HUES64 (cell line): ENCODE results near the gene F7.
"Not testable (repeated sequence)": the region's sequence is repeated elsewhere in the genome, so short reads cannot be mapped to it uniquely, and the experiment has no call there.

Source experiments
- H3K27ac ChIP-seq: 2 replicates; pipeline ENCODE4 v1.7.0; 2013; ENCODE audit warnings: low read depth, low read length, inconsistent platforms
- H3K27me3 ChIP-seq: 2 replicates; pipeline ENCODE4 v1.6.1; 2013; ENCODE audit warnings: mild to moderate bottlenecking, low read length; ENCODE audit not compliant: insufficient read depth
- H3K36me3 ChIP-seq: 2 replicates; pipeline ENCODE4 v1.6.1; 2013; ENCODE audit warnings: mild to moderate bottlenecking, low read length; ENCODE audit not compliant: insufficient read depth
- H3K4me1 ChIP-seq: 2 replicates; pipeline ENCODE4 v1.6.1; 2013; ENCODE audit warnings: mild to moderate bottlenecking, low read length, moderate library complexity; ENCODE audit not compliant: insufficient read depth
- H3K4me3 ChIP-seq: 2 replicates; pipeline ENCODE4 v1.5.1; 2013; ENCODE audit warnings: mild to moderate bottlenecking, low read length, moderate library complexity
- H3K9ac ChIP-seq: 2 replicates; pipeline ENCODE4 v1.6.1; 2013; ENCODE audit warnings: mild to moderate bottlenecking, low read depth, low read length
- H3K9me3 ChIP-seq: 2 replicates; pipeline ENCODE4 v1.6.1; 2013; ENCODE audit warnings: low read depth, low read length; ENCODE audit not compliant: insufficient read depth
- WGBS: fragments of 150-250, 120-280 bp; methylation state at CpG from one replicate; pipeline ENCODE4 v1.1.7; 2013; ENCODE audit warnings: missing lambda C conversion rate; 5-methylcytosine and 5-hydroxymethylcytosine counted together

Gene F7

DNA sequence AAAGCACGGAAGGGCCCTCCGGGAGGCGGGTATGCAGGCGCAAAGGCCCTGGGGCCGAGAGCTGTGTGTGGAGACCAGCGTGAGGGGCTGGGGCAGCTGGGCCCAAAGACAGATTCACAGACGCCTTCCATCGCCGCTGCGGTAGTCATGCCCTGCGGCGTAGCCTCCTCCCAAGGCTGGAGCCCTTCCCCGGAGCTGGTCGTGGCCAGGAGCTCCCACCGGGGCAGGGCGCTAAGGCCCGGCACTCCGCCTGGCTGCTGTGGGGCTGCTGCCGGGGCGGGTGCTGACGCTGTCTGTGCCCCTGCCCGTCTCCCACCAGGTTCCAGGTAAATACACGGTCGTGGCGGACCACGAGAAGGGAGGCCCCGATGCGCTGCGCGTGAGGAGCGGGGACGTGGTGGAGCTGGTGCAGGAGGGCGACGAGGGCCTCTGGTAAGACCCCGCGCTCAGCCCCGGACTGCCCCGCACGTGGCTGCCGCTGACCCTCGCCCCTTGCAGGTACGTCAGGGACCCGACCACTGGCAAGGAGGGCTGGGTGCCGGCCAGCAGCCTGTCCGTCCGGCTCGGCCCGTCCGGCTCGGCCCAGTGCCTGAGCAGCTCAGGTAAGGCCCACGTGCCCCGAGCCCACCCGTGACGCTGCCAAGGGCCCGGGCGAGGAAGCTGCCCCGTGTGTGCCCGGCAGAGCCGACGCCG, 9.4 kb upstream of the F7 start:
- Histone ChIP-seq H3K4me1 (no peaks in the 10 kb centered on the region), H3K36me3 (no peaks in the 10 kb centered on the region), H3K27me3 (no peaks in the 10 kb centered on the region), H3K9ac (no peak overlapping the region), H3K4me3 (no peak overlapping the region), H3K27ac (no peak overlapping the region), H3K9me3 (no peaks in the 10 kb centered on the region)
- 95% methylated on average over 61 of the region's 61 CpGs for WGBS

GRCh38 chr13:113096745-113097305, 8.8 kb upstream of the F7 start:
- 96% methylated on average over 52 of the region's 52 CpGs for WGBS

DNA sequence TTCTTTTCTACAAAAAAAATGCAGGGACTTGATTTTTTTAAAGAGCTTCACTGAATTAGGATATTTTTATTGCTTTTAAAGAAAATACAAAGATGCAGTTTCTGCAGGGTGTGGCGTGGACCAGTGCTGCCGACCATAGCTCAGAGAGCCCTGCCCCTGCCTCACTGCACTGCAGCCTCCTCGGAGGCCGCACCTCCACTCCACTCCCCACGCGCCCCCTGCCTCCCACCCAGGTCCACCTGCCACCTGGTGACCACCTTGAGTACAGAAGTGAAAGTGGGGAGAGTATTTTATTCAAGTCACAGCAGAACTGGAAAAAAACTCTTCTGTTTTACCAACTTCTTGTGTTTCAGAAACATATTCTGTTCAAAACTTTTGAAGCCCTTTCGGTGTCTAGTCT, 7.9 kb upstream of the F7 start:
- no peaks in the 10 kb centered on the region for H3K4me1 ChIP-seq
- no peaks in the 10 kb centered on the region for H3K9me3 ChIP-seq
- H3K9ac ChIP-seq = no peak overlapping the region
- H3K27me3 ChIP-seq = no peaks in the 10 kb centered on the region
- H3K36me3 ChIP-seq = no peaks in the 10 kb centered on the region
- H3K4me3 ChIP-seq = no peak overlapping the region
- whole genome bisulfite sequencing = 99% methylated on average over 7 of the region's 7 CpGs
- H3K27ac ChIP-seq = no peak overlapping the region

More at GRCh38 chr13:113096745-113097305, 8.8 kb upstream of the F7 start:
- Histone ChIP-seq H3K27me3 (no peaks in the 10 kb centered on the region), H3K36me3 (no peaks in the 10 kb centered on the region), H3K9ac (no peak overlapping the region), H3K9me3 (no peaks in the 10 kb centered on the region), H3K4me1 (no peaks in the 10 kb centered on the region), H3K27ac (no peak overlapping the region), H3K4me3 (no peak overlapping the region)

DNA sequence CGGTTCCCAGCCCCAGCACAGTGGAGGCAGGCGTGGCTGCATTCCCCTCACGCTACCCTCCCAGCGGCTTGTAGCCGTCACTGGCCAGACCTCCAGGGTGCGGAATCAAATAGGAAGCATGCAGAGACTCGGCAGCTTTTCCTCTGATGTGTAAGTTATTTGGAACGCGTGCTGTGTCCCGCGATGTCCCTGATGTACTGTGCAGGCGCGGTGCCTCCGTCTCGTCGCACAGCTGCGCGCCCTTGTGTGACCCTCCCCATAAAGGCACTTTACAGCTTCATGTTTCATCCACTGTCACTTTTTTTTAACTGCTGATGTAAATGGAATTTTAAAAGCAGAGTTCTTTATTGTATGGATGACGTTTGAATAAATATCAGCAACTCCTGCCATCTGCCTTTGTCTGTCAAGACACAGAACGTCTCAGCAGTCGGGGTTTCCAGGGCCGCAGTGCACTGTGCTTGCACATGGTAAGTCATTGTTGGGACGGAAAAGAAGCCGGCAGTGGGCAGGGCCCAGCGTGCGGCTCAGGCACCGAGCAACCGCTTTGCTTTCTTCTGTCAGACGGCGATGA, 7.3 kb upstream of the F7 start:
- WGBS = 94% methylated on average over 30 of the region's 30 CpGs
- Histone ChIP-seq H3K36me3 (no peaks in the 10 kb centered on the region), H3K4me1 (no peaks in the 10 kb centered on the region), H3K27ac (no peak overlapping the region), H3K27me3 (no peaks in the 10 kb centered on the region), H3K9ac (no peak overlapping the region), H3K4me3 (no peak overlapping the region), H3K9me3 (no peaks in the 10 kb centered on the region)

GRCh38 chr13:113099142-113099541, 6.4 kb upstream of the F7 start:
- Histone ChIP-seq H3K27ac (no peak overlapping the region), H3K4me3 (no peak overlapping the region), H3K9ac (no peak overlapping the region), H3K9me3 (no peaks in the 10 kb centered on the region), H3K4me1 (no peaks in the 10 kb centered on the region), H3K36me3 (no peaks in the 10 kb centered on the region), H3K27me3 (no peaks in the 10 kb centered on the region)
- 89% methylated on average over 11 of the region's 11 CpGs for WGBS

DNA sequence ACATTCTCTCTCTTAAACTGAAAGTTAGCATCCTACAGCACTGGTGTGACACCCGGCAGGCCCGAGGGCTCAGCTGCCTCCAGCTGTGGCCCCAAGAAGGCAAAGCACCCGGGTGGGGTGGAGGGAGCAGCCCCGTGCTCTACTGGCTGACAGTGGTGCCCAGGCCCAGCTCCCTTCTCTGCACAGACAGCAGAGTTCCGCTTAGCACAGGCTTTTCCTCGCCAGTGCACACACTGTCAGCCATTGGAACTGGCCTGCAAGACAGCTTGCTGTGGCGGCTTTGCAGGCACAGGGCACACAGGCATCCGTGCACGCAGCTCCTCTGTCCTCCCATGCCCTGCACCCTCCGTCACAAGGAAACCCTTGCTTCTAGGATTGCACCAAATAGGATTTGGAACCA, 3.3 kb upstream of the F7 start:
- WGBS = 83% methylated on average over 10 of the region's 10 CpGs
- not testable (repeated sequence) for H3K9ac ChIP-seq, H3K27me3 ChIP-seq, H3K27ac ChIP-seq, H3K4me3 ChIP-seq, H3K9me3 ChIP-seq, H3K36me3 ChIP-seq, H3K4me1 ChIP-seq

DNA sequence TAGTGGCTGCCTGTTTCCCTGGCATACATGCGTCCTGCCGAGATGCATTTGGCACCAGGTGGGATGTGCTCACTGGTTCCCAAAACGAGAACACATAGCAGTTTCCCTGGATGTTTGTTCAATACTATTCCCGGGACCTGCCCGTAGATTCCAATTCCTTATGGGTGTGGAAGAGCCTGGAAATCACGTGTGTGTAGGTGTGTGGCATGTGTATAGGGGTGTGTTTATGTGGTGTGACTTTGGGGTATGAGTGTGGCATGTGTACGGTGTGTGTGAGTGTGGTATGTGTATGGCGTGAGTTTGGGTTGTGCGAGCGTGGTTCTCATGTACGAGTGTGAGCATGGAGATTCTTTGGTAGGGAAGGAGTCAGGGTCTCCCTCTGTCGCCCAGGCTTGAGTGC, 2.9 kb upstream of the F7 start:
- no peak overlapping the region for H3K27ac ChIP-seq
- H3K4me1 ChIP-seq = peaks cover 9% of the 10 kb centered on the region; the same call in 1 of the 2 replicates
- no peaks in the 10 kb centered on the region for H3K27me3 ChIP-seq
- H3K9me3 ChIP-seq = no peaks in the 10 kb centered on the region
- 92% methylated on average over 12 of the region's 12 CpGs for WGBS
- no peaks in the 10 kb centered on the region for H3K36me3 ChIP-seq
- no peak overlapping the region for H3K9ac ChIP-seq
- H3K4me3 ChIP-seq = no peak overlapping the region

GRCh38 chr13:113103646-113104045, 1.9 kb upstream of the F7 start:
- no peaks in the 10 kb centered on the region for H3K27me3 ChIP-seq
- peaks cover 9% of the 10 kb centered on the region; the same call in 1 of the 2 replicates for H3K4me1 ChIP-seq
- H3K9ac ChIP-seq = no peak overlapping the region
- H3K36me3 ChIP-seq = no peaks in the 10 kb centered on the region
- no peak overlapping the region for H3K4me3 ChIP-seq
- no peak overlapping the region for H3K27ac ChIP-seq
- no peaks in the 10 kb centered on the region for H3K9me3 ChIP-seq
- 88% methylated on average over 9 of the region's 9 CpGs for WGBS

DNA sequence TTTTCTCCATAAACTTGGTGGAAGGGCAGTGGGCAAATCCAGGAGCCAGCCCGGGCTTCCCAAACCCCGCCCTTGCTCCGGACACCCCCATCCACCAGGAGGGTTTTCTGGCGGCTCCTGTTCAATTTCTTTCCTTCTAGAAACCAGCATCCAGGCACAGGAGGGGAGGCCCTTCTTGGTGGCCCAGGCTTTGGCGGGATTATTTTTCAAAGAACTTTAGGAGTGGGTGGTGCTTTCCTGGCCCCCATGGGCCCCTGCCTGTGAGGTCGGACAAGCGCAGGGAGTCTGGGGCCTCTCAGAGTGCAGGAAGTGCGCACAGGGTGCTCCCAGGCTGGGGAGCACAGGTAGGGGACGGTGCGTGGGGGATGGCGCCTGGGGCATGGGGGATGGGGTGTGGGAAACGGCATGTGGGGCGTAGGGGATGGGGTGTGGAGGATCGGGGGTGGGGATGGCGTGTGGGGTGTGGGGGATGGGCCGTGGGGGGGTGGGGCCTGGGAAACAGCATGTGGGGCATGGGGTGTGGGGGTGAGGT, 396 bp downstream of the F7 start:
- Histone ChIP-seq H3K4me1 (peaks cover 9% of the 10 kb centered on the region; the same call in 1 of the 2 replicates), H3K4me3 (no peak overlapping the region), H3K9ac (no peak overlapping the region), H3K27ac (no peak overlapping the region), H3K9me3 (peaks cover 3% of the 10 kb centered on the region; the same call in 1 of the 2 replicates), H3K36me3 (no peaks in the 10 kb centered on the region), H3K27me3 (peaks cover 20% of the 10 kb centered on the region)
- WGBS = 84% methylated on average over 16 of the region's 16 CpGs

GRCh38 chr13:113106711-113107351, 1.2 kb downstream of the F7 start:
- Histone ChIP-seq H3K4me3 (no peak overlapping the region), H3K4me1 (peaks cover 9% of the 10 kb centered on the region; the same call in 1 of the 2 replicates), H3K27me3 (peaks cover 26% of the 10 kb centered on the region), H3K9ac (no peak overlapping the region), H3K9me3 (peaks cover 3% of the 10 kb centered on the region; the same call in 1 of the 2 replicates), H3K36me3 (no peaks in the 10 kb centered on the region), H3K27ac (no peak overlapping the region)
- 80% methylated on average over 19 of the region's 25 CpGs for WGBS

- not testable (repeated sequence) for H3K27ac ChIP-seq, H3K9me3 ChIP-seq, H3K4me3 ChIP-seq, H3K36me3 ChIP-seq, H3K9ac ChIP-seq, H3K4me1 ChIP-seq
- WGBS = 92% methylated on average over 20 of the region's 27 CpGs
- peaks cover 33% of the 10 kb centered on the region for H3K27me3 ChIP-seq
These were observed 2.9 kb downstream of the F7 start for GRCh38 chr13:113108521-113108920.
